HG03108 (cell line): ENCODE measurements around the gene PRDM15.

Source experiments
- ATAC-seq: cut with Tn5 transposase; IDR thresholded peaks from one replicate; pipeline ENCODE4 v1.9.1; 2021; ENCODE audit warnings: moderate library complexity; ENCODE audit not compliant: unreplicated experiment

Gene PRDM15

GRCh38 chr21:41765973-41766882, 112.9 kb downstream of the PRDM15 start:
- no peak for ATAC-seq

- ATAC-seq: no peak
Observed at GRCh38 chr21:41765420-41765821, 113.7 kb downstream of the PRDM15 start.

GRCh38 chr21:41764558-41765419, 114.4 kb downstream of the PRDM15 start:
- ATAC-seq: no peak

- ATAC-seq: no peak
Observed at GRCh38 chr21:41763996-41764395, 115.1 kb downstream of the PRDM15 start.

GRCh38 chr21:41763398-41763931, 115.7 kb downstream of the PRDM15 start:
- ATAC-seq: no peak

GRCh38 chr21:41762753-41763152, 116.4 kb downstream of the PRDM15 start:
- ATAC-seq: no peak

- no peak for ATAC-seq
Observed at GRCh38 chr21:41761934-41762635, 117.1 kb downstream of the PRDM15 start.

GRCh38 chr21:41761211-41761933, 117.8 kb downstream of the PRDM15 start:
- no peak for ATAC-seq

- ATAC-seq: no peak
Observed at GRCh38 chr21:41760411-41760810, 118.7 kb downstream of the PRDM15 start.

- ATAC-seq: no peak
Observed at GRCh38 chr21:41759926-41760325, 119.2 kb downstream of the PRDM15 start.

- no peak for ATAC-seq
Observed at GRCh38 chr21:41759214-41759840, 119.8 kb downstream of the PRDM15 start.

- no peak for ATAC-seq
Observed at GRCh38 chr21:41758550-41758949, 120.6 kb downstream of the PRDM15 start.

GRCh38 chr21:41755934-41756773, 123.0 kb downstream of the PRDM15 start:
- no peak for ATAC-seq

- ATAC-seq: no peak
Observed at GRCh38 chr21:41755258-41755933, 123.7 kb downstream of the PRDM15 start.

GRCh38 chr21:41754479-41754891, 124.7 kb downstream of the PRDM15 start:
- no peak for ATAC-seq

- no peak for ATAC-seq
Observed at GRCh38 chr21:41753006-41753898, 125.9 kb downstream of the PRDM15 start.

- ATAC-seq: no peak
Observed at GRCh38 chr21:41752231-41752681, 126.9 kb downstream of the PRDM15 start.
